Breast epithelium (tissue), 3 donors: Measurements from ENCODE around the gene EIF2S3B.

Source experiments
- POLR2A ChIP-seq: fragments of 450-650 bp; IDR thresholded peaks from one replicate; pipeline ENCODE4 v1.6.1; 2016; ENCODE audit warnings: antibody characterized with exemption, mild to moderate bottlenecking, moderate library complexity
- POLR2AphosphoS5 ChIP-seq, 3 donors: sonication (generic); formaldehyde crosslinking; IDR thresholded peaks; one replicate each; pipeline ENCODE4 v1.6.1; 2017; ENCODE audit warnings: antibody characterized with exemption in 3 of 3

- TF ChIP-seq POLR2A (no peak), POLR2AphosphoS5 (IDR thresholded peaks at IDR 0.05) (no peak)
Measured at GRCh38 chr12:10512798-10513197, 7.1 kb downstream of the EIF2S3B start.
